Measurements from ENCODE around the gene CPEB3. TPM values are rescaled to one million over a fixed set of nuclear protein-coding genes. Genes with fewer than 3 reads are reported as not detected.
A peak's percentile ranks its signal among the peaks of the same experiment; 100 is the strongest.

CPEB3 gene
- total RNA-seq, 1 donor from 2014 or later = 5.7 TPM

DNA sequence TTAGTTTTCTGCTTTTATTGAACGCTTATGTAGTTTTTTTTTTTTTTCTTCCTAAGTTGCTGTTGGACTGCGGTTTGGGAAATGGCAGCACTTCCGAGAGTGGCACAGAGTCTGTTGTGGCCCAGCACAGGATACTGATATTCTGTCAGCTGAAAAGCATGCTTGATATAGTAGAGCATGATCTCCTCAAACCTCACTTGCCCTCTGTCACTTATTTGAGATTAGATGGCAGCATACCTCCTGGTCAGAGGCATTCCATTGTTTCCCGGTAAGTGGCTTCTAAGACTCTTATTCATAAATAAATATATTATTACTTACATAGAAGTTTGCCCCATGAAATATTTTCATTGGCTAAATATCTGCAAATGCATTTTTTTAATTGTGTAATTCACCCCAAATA, 266.2 kb downstream of the CPEB3 start:
- no peak for DNase-seq
- no peaks in the 10 kb centered on the region for H3K9me3 ChIP-seq
- intact Hi-C loops (cut with DNase I) = no loop called here
- TF ChIP-seq, protein P1, sequence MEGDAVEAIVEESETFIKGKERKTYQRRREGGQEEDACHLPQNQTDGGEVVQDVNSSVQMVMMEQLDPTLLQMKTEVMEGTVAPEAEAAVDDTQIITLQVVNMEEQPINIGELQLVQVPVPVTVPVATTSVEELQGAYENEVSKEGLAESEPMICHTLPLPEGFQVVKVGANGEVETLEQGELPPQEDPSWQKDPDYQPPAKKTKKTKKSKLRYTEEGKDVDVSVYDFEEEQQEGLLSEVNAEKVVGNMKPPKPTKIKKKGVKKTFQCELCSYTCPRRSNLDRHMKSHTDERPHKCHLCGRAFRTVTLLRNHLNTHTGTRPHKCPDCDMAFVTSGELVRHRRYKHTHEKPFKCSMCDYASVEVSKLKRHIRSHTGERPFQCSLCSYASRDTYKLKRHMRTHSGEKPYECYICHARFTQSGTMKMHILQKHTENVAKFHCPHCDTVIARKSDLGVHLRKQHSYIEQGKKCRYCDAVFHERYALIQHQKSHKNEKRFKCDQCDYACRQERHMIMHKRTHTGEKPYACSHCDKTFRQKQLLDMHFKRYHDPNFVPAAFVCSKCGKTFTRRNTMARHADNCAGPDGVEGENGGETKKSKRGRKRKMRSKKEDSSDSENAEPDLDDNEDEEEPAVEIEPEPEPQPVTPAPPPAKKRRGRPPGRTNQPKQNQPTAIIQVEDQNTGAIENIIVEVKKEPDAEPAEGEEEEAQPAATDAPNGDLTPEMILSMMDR (IDR thresholded peaks at IDR 0.05) = no peak
- H3K4me3 ChIP-seq = no peak overlapping the region
- no peak overlapping the region for H3K27ac ChIP-seq
- peaks cover 97% of the 10 kb centered on the region for H3K36me3 ChIP-seq
- ATAC-seq = peak; percentile 63
- H3K4me1 ChIP-seq = no peaks in the 10 kb centered on the region
- H3K27me3 ChIP-seq = no peaks in the 10 kb centered on the region

DNA sequence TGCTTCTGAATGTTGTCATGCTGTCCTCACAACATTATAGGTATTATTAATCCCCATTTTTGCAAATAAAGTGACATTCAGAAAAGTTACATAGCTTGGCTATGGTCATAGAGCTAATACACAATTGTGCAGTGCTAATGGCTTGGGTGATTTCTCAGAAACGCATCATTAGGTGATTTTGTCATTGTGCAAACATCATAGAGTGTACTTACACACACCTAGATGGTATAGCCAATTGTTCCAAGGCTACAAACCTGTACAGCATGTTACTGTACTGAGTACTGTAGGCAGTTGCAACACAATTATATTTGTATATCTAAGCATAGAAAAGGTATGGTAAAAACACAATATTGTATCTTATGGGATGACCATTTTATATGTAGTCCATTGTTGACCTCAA, 276.3 kb downstream of the CPEB3 start:
- no peak for DNase-seq
- no peak overlapping the region for H3K4me3 ChIP-seq
- no peaks in the 10 kb centered on the region for H3K4me1 ChIP-seq
- H3K36me3 ChIP-seq = peaks cover 81% of the 10 kb centered on the region
- ATAC-seq = no peak
- no peaks in the 10 kb centered on the region for H3K27me3 ChIP-seq
- TF ChIP-seq, protein P1 (IDR thresholded peaks at IDR 0.05) = no peak
- intact Hi-C loops (cut with DNase I) = no loop called here
- H3K9me3 ChIP-seq = no peaks in the 10 kb centered on the region
- H3K27ac ChIP-seq = no peak overlapping the region

DNA sequence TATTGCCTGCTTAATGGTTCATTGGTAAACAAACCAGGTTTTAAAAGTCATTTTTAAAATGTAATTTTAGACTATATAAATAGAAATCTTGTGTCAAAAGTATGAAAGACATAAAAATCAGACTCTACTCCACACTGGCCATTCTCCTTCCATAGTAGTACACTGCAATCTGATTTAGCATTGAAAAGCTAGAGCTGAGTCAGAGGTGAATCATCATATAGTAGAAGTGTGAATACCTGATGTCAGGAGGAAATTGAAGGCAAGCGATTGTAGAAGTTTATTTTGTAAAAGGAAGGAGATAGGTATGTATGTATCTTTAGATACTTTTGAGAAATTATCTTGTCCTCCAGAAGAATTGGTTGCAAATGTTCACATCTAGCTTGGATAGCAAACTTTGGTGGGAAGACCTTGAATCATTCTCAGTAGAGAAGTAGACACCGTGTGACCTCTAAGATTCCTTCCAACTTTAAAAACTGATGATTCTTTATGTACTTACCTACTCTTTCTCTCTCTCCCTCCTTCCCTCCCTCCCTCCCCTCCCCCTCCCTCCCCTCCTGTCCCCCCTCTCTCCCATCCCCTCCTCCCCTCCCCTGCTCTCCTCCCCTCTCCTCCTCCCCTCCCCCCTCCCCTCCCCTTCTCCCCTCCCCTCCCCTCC, 279.2 kb downstream of the CPEB3 start:
- ATAC-seq (no peak), DNase-seq (no peak)
- TF ChIP-seq, protein P1 (IDR thresholded peaks at IDR 0.05) = no peak
- Histone ChIP-seq H3K9me3 (no peaks in the 10 kb centered on the region), H3K4me1 (no peaks in the 10 kb centered on the region), H3K27me3 (no peaks in the 10 kb centered on the region), H3K27ac (no peak overlapping the region), H3K36me3 (peaks cover 61% of the 10 kb centered on the region), H3K4me3 (no peak overlapping the region)
- intact Hi-C loops (cut with DNase I) = no loop called here

DNA sequence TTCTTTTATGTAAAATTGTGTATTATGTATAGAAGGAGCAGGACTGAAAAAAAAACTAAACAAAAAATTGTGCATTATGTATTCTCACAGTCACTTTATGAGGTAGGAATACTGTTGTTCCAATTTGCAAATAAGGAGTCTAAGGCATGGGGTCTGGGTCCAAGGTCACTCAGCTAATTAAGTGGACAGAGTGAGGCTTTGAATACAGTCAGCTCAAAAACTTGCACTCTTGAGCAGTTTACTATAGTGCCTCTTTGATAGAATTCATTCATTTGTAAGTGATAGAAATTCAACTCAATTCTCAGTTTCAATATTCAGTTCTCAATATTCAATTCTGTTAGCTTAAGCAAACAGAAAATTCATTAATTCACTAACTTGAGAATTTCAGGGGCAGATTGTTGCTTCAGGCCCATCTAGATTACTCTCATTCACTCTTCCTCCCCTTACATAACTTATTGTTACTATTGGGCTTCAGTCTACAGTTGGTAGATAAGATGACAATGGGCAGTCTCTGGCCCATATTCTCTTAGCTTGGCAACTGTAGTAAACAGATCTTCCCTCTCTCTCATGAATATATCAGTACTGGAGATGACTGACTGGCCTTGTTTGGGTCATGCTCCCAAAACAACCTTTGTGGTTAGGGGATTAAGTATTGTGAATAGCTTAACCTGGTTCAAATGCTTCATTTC, 280.7 kb downstream of the CPEB3 start:
- Histone ChIP-seq H3K27me3 (no peaks in the 10 kb centered on the region), H3K27ac (no peak overlapping the region), H3K4me1 (no peaks in the 10 kb centered on the region), H3K36me3 (peaks cover 59% of the 10 kb centered on the region), H3K4me3 (no peak overlapping the region), H3K9me3 (no peaks in the 10 kb centered on the region)
- intact Hi-C loops (cut with DNase I) = no loop called here
- ATAC-seq = no peak
- no peak for DNase-seq
- TF ChIP-seq, protein P1 (IDR thresholded peaks at IDR 0.05) = no peak

DNA sequence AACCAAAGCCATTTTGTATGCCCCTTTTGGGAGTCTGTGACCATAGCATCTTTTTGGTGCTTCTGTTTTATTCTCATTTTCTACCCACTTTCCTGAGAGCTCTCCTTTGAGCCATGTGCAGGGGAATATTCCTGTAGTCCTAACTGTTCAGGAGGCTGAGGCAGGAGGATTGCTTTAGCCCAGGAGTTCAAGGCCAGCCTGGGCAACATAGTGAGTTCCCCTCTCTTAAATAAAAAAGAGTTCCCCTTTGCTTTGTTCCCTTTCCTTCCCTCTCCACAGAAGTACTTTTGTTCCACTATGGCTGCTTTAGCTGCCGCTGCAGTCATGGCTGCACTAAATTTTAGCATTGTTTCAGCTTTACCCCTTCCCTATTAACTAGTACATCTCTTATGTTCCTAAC, 281.4 kb downstream of the CPEB3 start:
- Histone ChIP-seq H3K4me1 (no peaks in the 10 kb centered on the region), H3K36me3 (peaks cover 53% of the 10 kb centered on the region), H3K27ac (no peak overlapping the region), H3K9me3 (no peaks in the 10 kb centered on the region), H3K27me3 (no peaks in the 10 kb centered on the region), H3K4me3 (no peak overlapping the region)
- DNase-seq (no peak), ATAC-seq (no peak)
- TF ChIP-seq, protein P1 (IDR thresholded peaks at IDR 0.05) = no peak
- intact Hi-C loops (cut with DNase I) = no loop called here
